NB4 (cell line): ENCODE results near the gene TOMM20.
"Not testable (repeated sequence)": the region's sequence is repeated elsewhere in the genome, so short reads cannot be mapped to it uniquely, and the experiment has no call there.

Experiments used
- DNase-seq: peaks from one replicate; pipeline ENCODE4 v3.0.0; 2010; ENCODE audit warnings: low read depth
- H3K4me3 ChIP-seq: one replicate; pipeline ENCODE4 v1.5.1; 2011; ENCODE audit warnings: mild to moderate bottlenecking, low read depth, low read length, moderate library complexity
- MYC ChIP-seq: IDR thresholded peaks from 2 replicates; pipeline ENCODE4 v1.6.1; 2011; ENCODE audit warnings: low read depth, low read length
- POLR2A ChIP-seq: IDR thresholded peaks from 2 replicates; pipeline ENCODE4 v1.6.1; 2011; ENCODE audit warnings: mild to moderate bottlenecking; ENCODE audit not compliant: insufficient read length; ENCODE audit errors: extremely low read depth
- TF ChIP-seq, protein P1 (sequence below): IDR thresholded peaks from one replicate; pipeline ENCODE4 v1.5.1; 2012; ENCODE audit warnings: low read depth, low read length
- TF ChIP-seq, protein P2 (sequence below): IDR thresholded peaks from 2 replicates; pipeline ENCODE4 v1.6.1; 2011; ENCODE audit warnings: low read depth, low read length

The TOMM20 gene

DNA sequence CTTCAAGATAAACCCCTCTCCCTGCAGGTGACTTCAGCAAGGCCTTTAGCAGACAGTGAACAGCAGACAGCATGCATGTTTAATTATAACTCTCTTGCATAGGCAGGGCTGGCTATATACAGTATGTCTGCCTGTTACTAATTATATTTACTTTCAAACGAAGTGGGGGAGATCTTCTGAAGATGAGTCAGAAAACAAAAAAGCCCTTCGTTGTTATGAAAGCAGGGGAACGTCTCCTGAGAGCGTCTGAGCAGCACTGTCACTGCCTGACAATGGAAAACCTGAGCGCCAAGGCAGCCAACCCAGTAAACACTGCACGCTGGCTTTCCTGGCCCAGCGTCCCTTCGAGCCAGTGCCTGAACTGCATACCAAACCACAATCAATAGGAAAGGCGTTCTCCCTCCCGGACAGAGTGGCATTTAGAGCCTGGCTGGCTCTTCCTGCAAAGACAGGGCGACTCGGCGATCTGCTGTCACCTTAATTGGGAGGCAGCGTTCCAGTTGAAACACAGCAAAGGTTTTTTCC is 54.1 kb downstream of the TOMM20 start:
- peak; percentile 84 for DNase-seq
- H3K4me3 ChIP-seq, result no peak overlapping the region

DNA sequence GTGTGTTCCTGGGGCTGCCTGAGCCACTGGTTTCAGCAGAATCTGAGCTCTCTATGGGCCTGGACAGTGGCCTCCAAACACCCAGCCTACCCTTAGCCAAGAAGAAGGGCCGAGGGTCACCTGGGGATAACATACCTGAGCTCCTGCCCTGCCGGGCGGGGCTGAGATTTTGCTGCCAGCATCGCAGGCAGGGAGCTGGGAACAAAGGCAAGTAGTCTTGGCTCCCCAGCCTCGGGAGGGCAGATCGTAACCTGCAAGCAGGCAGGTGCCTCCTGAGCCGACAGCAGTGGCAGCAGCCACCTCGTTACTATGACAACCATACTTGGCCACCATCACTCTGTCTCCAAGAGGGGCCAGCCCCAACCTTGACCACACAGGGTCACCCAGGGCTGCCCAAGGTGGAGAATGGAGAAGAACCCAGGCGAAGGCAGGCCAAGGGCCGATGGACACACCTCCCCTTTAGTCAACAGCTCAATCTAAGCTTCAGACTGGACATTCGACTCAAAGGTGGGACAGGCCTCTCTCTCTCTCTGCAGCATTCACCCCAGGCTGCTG is 54.6 kb downstream of the TOMM20 start:
- no peak overlapping the region for H3K4me3 ChIP-seq
- DNase-seq, result no peak
- TF ChIP-seq, protein P1, sequence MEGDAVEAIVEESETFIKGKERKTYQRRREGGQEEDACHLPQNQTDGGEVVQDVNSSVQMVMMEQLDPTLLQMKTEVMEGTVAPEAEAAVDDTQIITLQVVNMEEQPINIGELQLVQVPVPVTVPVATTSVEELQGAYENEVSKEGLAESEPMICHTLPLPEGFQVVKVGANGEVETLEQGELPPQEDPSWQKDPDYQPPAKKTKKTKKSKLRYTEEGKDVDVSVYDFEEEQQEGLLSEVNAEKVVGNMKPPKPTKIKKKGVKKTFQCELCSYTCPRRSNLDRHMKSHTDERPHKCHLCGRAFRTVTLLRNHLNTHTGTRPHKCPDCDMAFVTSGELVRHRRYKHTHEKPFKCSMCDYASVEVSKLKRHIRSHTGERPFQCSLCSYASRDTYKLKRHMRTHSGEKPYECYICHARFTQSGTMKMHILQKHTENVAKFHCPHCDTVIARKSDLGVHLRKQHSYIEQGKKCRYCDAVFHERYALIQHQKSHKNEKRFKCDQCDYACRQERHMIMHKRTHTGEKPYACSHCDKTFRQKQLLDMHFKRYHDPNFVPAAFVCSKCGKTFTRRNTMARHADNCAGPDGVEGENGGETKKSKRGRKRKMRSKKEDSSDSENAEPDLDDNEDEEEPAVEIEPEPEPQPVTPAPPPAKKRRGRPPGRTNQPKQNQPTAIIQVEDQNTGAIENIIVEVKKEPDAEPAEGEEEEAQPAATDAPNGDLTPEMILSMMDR, result no peak
- TF ChIP-seq POLR2A (no peak), MYC (no peak)
- TF ChIP-seq, protein P2, sequence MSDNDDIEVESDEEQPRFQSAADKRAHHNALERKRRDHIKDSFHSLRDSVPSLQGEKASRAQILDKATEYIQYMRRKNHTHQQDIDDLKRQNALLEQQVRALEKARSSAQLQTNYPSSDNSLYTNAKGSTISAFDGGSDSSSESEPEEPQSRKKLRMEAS, result no peak

More for the DNA sequence above, 54.1 kb downstream of the TOMM20 start:
- no peak for TF ChIP-seq POLR2A
- TF ChIP-seq, protein P2, result peak; percentile 31; the same call in 1 of the 2 replicates
- TF ChIP-seq, protein P1, result no peak

DNA sequence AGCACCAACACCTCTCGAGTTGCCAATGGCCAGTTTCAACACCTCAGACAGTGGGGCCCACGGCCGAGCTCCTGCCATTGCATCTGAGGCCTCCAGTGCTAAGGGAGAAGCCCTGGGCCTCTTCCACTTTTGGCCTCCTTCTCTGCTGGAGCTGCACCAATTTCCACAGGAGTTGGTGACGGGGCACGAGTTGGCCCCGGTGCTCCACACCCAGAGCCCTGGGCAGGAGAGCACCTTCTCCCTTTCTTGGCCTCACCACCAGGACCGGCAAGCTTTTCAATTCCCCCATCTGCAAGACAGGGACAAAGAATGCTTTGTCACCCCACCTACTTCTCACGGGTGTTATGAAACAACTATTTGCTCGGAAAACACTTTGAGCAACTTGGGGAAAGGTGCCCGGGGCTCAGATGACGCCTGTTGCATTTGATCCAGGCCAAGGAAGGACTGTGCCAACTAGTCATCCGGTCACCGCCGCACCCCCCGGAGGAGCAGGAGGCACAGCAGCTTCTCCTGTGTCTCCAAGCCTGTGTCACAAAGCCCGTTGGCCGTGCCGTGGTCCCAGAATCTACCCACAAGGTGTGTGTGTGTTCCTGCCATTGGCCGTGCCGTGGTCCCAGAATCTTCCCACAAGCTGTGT is 55.2 kb downstream of the TOMM20 start:
- DNase-seq, result no peak
- no peak overlapping the region for H3K4me3 ChIP-seq
- TF ChIP-seq, protein P2, result no peak
- TF ChIP-seq, protein P1, result no peak
- TF ChIP-seq MYC, result no peak
- TF ChIP-seq POLR2A, result no peak

DNA sequence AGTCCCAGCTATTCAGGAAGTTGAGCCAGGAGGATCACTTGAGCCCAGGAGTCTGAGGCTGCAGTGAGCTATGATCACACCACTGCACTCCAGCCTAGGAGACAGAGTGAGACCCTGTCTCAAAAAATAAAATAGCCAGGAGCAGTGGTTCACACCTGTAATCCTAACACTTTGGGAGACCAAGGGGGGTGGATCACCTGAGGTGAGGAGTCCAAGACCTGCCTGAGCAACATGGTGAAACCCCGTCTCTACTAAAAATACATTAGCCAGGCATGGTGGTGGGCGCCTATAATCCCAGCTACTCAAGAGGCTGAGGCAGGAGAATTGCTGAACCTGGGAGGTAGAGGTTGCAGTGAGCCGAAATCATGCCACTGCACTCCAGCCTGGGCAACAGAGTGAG is 56.1 kb downstream of the TOMM20 start:
- H3K4me3 ChIP-seq, DNase-seq: not testable (repeated sequence)

DNA sequence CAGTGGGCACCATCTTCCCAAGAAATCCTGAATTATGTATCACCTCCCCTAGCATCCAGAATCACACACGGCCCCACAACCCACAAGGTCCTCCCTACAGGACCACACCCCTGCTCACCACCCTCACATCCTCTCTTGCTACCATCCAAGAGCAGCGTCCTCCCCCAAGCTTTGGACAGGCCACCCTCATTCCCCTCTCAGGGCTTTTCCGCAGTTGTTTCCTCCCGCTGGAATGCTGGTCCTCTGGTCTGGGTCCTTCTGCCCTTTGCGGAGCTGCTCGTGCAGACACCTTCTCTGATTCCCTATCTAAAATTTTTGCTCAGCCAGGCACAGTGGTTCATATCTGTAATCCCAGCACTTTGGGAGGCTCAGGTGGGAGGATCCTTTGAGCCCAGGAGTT is 56.5 kb downstream of the TOMM20 start:
- H3K4me3 ChIP-seq, result no peak overlapping the region
- no peak for DNase-seq
- TF ChIP-seq, protein P2, result no peak

DNA sequence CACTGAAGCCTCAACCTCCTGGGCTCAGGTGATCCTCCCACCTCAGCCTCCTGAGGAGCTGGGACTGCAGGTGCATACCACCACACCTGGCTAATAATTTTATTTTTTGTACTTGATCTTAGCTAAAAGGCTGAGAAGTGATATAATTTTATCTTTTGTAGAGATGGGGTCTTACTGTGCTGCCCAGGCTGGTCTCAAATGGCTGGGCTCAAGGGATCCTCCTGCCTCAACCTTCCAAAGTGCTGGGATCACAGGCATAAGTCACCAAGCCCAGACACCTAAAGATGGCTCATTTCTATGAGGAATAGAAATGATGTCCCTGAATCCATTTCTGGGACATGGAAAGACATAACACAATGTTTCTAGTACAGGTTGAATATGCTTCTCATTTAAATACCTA is 57.8 kb downstream of the TOMM20 start:
- H3K4me3 ChIP-seq, result no peak overlapping the region
- no peak for DNase-seq
- TF ChIP-seq, protein P1, result no peak
- TF ChIP-seq MYC (no peak), POLR2A (no peak)
- TF ChIP-seq, protein P2, result no peak
